Measurements from ENCODE around the gene RFTN1. TPM values are rescaled to one million over a fixed set of nuclear protein-coding genes. Genes with fewer than 3 reads are reported as not detected.

The RFTN1 gene
- total and polyA plus RNA-seq, 2 of the 8 experiments (the other 6 are each of a cell fraction or from before 2014, with no cell fraction given), result 4.6 to 6.7 TPM

GRCh38 chr3:16478516-16478915, 35.0 kb downstream of the RFTN1 start (continued):
- TF ChIP-seq SIN3A (conservative IDR thresholded peaks at IDR 0.05 in 1 of 2, IDR thresholded peaks at IDR 0.05 in 1 of 2; ENCODE audit: low read depth in 1 of 2, low read length in 2 of 2), result no peak

Data from H1 (cell line).